ENCODE measurements around the gene PTH2.
A peak's percentile ranks its signal among the peaks of the same experiment; 100 is the strongest.

The PTH2 gene

DNA sequence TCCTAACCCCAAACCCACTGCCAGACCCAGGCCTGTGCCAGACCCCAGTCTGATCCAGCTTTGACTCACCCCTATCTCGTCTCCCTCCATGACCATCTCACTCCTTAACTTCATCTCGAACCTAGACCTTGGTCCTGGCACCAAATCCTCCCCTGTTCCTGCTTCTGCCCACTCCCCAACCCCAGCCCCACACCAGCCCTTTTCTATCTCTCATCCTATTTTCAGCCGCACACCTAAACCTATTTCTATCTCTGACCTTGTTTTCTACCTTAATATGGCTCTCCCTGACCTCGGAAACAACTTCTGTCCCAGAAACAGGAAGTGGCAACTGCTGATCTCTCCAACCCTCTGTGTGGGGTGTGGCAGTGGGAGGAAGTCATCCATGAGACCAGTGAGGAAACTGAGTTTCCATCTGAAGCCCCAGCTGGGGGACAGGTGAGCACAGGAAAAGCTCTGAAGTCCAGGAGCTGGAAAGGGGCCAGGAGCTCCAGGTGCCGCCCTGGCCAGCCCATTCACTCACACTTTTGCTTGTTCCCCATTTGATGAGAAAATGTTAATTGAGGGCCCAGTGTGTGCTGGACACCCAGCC lies 13.7 kb downstream of the PTH2 start:
- DNase-seq, result no peak

DNA sequence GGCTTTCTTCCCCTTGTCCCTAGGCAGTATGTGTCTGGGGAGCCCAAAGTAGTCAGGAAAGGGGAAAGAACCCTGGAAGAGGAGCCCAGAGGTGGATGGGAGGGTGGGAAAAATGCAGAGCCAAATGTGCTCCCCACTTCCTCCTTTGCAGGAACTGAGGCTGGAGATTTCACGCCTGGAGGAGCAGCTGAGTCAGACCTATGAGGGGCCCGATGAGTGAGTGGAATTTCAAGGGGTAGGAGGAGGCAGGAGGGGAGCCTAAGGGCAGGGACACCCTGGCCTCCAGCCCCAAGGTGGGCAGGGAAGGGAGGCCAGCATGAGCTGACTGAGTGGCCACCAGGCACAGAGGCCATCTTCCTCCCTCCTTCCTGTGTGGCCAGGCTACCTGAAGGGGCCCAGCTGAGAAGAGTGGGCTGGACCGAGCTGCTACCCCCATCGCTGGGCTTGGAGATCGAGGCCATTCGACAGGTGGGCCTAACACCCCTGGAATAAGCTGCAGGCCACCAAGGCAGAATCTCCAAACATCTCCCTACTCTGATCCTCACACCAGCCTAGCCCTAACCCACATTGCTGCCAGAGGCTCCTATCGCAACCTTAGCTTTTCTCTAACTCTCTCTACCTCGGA lies 14.3 kb downstream of the PTH2 start:
- no peak for DNase-seq

DNA sequence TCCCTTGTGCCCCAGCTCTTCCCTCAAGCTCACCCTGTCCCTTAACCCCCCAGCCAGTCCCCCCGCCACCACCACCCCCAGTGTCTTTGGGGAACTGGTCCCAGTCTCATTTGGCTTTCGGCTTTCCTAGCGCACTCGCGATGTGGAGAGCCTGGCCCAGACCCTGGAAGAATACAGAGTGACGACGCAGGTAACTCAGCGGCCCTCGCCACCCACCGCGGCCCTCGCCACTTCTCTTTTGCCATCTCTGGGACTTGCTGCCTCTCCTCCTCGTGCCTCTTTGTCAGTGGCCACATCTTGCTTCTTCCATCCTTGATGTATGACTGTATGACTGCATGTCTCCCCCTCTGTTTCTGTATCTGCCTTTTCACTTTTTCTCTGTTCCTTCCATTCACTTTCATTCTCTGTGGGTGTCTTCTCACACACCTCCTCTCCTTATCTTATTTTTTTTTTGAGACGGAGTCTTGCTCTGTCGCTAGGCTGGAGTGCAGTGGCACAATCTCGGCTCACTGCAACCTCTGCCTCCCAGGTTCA lies 15.7 kb downstream of the PTH2 start:
- no peak for DNase-seq

DNA sequence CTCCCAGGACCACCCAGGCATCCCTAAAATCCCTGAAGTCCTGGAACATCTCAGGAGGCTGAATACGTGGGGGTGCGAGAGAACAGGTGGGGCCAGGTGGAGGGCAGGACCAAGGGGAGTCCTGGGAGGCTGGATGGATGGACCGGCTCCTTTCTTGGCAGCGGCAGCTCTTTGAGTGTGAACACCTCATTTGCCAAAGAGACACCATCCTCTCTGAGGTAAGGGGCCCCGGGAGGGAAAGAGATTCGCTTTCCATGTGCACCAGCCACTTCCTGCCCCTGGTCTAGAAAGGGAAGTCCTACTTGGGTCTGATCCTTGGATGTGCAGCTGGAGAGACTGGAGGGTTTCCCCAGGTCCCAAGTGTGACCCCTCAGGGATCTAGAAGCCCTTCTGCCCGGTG lies 16.2 kb downstream of the PTH2 start:
- DNase-seq, result no peak

DNA sequence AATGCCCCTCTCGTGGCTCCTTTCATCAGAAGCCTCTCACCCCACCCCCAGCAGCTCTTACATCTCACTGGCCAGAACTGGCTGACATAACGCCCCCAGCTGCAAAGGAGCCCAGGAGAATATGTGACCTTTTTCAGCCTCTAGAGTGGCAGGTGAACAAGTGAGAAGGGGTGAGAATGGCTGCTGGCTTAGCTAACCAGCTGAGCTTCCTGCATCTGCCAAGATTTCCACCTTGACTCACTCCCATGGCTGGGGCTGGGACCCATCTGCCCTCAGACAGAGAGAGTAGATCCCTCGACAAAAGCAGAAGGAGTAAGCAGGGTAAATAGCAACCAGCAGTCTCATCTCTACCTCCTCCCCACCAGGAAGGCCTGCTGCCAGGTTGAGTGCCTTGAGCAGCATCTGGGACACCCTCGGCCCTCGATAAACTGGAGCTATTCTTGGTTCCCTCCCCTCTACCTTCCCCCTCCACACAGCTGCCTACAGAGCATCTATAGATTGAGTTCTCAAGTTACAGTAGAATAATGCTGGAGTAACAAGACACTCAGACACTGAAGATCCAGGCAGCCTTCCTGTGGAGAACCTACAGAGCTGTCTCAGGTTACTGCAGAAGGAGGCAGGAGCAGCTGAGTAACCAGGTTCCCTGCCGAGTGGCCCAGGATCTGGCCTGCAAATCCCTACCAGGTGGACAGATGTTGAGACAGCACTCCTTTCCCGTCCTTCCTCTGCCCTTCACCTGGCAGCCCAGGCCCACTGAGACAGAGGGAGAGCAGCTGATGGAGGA lies 19.6 kb downstream of the PTH2 start:
- DNase-seq, result peak; percentile 49 to 75

DNA sequence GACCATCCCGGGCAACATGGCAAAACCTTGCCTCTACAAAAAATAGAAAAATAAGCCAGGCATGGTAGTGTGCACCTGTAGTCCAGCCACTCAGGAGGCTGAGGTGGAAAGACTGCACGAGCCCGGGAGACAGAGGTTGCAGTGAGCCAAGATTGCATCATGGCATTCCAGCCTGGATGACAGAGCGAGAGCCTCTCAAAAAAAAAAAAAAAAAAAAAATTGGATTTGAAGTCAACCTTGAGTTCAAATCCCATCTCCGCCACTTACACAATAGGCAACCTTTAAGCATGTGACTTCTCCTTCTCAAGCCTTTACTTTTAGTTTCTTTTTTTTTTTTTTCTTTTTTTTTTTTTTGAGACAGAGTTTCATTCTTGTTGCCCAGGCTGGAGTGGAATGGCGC lies 23.2 kb downstream of the PTH2 start:
- no peak for DNase-seq

DNA sequence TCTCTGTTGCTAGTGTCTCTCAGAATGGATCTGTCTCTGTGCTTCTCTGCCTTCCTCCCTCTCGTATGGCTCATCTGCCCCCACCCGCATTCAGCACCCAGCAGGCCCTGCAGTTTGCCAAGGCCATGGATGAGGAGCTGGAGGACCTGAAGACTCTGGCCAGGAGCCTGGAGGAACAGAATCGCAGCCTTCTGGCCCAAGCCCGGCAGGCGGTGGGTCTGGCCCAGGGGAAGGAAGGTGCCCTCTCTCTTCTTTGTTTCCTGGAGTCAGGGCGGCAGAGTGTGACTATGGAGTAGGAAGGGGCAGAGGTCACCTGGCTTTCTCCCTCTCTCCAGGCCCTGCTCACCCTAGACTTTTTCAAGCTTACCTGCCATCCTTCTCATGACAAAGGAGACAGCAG lies 24.3 kb downstream of the PTH2 start:
- DNase-seq, result no peak

DNA sequence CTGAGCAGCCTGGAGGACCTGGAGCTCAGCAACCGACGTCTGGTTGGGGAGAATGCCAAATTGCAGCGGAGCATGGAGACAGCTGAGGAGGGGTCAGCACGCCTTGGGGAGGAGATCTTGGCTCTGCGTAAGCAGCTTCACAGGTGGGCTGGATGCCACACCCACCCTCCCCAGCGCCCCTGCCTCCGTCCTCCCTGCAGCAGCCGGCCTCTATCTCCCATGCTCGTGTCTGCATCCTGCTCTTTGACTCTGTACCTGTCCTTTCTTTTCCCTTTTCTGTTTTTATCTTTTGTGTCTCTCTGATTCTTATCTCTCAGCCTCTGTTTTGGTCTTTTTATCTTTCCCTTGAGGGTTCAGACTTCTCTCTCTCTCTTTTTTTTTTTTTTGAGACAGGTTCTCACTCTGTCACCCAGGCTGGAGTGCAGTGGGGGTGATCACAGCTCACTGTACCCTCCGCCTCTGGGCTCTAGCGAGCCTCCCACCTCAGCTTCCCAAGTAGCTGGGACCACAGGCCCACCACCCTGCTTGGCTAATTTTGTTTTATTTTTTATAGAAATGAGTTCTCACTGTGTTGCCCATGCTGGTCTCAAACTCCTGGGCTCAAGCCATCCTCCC lies 25.1 kb downstream of the PTH2 start:
- DNase-seq, result no peak

DNA sequence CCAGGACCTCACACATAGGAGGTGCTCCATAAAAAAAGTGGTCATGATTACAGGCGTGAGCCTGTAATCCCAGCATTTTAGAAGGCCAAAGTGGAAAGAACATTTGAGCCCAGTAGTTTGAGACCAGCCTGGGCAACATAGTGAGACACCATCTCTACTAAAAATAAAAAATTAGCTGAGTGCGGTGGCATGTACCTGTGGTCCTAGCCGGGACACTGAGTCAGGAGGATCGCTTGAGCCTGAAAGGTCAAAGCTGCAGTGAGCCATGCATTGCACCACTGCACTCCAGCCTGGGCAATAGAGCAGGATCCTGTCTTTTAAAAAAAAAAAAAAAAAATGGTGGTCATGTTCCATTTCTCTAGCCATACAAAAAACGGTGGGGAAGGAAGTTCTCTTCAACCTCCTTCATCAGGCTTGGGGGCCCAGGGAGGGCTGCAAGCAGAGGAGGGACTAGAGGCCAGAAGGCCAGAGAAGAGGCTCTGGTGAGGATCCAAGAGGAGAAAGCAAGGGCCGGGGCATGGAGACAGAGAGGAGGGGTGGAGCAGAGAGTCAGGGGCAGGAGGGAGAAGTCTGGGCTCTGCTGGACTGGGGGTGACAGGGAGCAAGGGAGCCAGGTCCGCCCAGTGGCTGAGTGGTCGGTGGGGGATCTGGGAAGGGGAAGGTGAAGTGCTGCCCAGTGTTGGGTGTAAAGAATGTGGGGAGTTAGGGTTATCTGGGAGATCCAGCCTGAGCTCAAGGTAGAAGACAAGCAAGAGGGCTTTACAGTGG lies 26.3 kb downstream of the PTH2 start:
- DNase-seq, result no peak

DNA sequence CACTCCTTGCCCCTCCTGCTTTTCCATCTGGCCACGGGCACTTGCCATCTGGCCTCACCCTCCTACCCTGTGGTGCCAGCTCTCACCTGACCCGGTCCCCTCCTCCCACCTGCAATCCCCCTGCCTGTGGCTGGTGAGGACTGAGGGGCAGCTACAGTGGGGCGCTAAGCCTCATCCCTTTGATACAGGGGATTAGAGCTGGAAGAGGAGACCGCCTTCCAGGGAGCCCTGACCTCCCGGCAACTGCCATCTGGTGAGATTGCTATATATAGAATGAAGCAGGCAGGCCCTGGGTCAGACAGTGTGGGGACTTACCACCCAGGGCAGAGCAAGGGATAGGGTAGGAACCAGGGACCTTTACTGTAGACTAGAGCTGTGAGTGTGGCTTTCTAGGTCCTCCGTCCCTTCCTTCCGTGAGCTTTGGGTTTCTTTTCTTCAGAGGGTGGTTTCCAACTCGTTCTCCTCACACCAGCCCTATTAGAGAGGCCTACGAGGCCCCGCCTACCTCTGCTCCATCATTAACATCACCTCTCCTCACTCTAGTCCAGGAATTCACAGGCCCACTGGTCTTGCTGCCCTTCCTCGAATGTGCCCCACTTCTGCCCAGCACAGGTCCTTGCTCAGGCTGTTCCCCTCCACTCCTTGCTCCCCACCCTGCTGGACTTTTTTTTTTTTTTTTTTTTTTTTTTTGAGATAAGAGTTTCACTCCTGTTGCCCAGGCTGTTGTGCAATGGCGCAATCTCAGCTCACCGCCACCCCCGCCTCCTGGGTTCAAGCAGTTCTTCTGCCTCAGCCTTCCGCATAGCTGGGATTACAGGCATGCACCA lies 27.4 kb downstream of the PTH2 start:
- DNase-seq, result no peak

DNA sequence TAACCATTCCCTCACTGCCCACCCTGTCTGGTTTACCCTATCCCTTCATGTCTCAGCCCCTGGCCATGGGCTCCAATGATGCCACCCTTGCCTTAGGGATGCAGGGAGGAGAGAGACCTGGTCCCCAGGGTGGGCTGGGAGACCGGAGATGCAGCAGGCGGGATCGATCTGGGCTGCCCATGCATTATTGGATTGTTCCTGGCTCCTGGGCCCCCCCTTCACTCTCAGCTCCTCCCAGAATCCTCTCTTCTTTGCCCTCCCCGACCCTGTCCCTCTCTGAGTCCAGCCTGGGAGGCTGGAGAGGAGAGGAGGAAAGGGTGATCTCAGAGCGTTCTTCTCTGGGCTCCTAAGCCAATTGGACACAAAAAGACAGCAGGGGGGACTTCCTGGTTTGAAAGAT lies 29.4 kb downstream of the PTH2 start:
- DNase-seq, result no peak

DNA sequence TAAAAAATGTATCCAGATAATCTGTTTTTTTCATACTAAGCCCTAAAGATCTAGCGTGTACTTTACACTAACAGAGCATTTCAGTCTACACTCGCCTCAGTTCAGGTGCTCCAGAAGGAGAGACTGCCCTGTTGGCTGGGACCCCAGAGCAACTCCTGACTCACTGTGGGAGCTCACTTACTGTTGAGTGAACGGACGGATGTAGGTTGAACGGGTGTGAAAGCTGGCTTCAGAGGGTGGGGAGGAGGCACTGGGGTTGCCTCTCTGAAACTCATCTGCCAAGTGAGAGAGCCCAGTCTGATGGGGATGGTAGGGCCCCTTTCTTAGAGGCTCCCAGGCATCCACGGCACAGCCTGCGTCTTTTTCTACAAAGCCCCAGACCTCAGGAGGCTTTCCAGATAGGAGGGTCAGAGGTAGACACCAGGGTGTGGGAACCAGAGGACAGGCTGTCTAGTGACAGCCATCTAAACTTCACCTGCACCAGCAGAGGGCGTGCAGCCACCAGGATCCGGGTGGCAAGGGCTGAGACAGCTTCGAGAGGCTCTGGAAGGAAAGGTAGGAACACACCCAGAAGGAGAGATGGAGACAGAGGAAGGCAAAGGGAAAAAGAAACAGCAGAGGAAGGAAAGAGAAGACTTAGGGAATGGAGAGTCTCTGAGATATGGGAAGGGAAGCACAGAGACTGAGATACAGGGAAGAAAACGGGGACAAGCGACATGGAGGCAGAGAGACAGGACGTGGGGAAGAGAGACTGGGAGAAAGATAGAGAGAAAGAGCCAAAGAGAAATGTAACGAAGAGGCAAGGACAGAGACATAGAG lies 31.5 kb downstream of the PTH2 start:
- peak; percentile 66 to 76 for DNase-seq

DNA sequence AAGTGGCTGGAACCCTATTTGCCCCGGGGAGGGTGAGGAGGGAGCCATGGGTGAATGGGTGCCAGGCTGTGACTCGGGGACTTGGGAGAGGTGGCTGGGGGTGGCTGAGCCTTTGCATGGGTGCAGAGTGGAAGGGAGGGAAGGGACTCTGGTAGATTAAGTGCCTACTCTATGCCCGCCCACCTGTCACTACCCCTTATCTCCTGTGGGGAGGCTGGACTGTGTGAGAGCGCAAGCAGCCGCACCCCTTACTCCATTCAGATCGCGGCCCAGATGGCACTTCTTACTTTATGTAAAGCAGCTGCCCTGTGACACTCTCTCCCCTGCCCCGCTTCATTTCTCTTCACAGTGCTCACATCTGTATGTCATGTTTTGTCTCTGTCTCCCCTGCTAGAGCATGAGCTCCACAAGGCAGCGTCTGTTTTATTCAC lies 32.3 kb downstream of the PTH2 start:
- DNase-seq, result no peak

DNA sequence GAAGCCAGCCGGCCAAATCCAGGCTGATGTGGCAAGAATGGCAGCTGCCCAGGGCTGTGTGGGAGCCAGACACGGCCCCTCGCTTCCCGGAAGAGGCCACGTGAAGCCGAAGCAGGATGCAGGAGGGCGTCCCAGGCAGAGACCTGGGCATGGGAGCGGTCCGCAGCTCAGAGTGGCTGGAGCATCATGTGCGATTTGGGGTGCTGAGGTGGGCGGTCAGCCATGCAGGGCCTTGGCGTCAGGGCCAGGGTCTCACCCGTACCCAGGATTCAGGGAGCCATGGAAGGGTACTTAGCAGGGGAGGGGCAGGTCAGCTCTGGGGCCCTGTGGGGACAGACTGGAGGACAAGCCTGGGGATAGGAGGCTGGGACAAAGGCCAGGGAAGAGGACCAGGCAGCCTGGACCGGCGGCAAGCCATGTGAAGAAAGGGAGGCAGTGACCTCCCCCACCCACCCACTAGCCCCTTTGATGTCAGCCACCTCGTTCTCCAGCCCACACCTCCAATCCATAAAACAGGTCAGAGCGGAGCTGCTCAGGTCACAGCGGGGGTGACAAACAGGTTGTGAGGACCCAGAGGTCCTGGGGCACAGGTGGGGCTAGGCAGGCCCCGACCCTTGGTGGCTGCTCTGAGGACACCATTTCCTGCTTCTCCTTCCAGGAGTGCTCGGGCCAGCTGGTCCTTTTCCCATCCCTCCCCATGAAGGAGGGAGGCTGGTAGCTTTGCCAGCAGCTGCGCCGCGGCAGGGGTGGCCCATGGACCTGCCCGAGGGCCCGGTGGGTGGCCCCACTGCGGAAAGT lies 32.9 kb downstream of the PTH2 start:
- DNase-seq, result no peak

DNA sequence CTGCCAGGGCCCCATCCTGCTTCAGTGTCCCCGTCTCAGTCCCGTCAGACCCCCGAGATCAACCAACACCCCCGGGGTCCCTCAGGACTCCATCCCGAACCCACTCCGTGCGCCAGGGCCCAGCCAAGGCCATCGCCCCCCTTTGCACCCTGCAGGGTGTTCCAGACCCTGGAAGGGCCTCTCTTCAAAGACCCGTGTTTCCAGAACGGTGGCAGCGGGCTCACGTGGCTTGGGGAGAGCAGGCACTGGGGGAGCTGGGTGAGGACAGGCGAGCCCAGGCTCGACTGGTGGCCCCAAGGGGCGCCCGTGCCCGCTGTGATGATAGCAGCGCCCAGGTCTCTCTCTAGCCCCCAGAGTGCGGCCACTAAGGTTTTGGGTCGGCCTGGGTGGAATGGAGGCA lies 33.8 kb downstream of the PTH2 start:
- no peak for DNase-seq

DNA sequence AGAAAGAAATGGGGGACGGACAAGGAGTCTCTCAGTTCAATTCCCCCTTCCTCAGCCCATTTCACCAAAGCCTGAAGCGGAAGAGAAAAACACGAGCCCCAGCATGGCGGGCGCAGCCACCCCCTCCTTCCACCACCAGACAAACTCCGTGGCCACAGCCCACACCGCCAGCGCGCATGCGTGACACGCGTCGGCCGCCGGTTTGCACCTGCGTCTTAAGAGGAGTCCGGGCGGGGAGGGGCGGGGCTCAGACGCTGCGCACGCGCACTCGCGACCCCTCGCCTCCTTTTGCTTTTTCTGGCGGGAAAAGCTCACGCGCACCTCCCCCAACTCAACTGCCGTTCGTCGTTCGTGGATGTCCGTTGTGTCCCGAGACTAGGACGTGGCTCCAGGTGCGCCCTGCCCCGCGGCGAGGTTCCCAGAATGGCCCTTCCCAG lies 35.3 kb downstream of the PTH2 start, which contains the start of gene KASH5:
Gene KASH5 (plus strand): TSS at position 314 of the 437 bp plus-strand sequence. CDS start 2,635 bp downstream, outside the sequence.
- DNase-seq, result peak; percentile 60 to 62

DNA sequence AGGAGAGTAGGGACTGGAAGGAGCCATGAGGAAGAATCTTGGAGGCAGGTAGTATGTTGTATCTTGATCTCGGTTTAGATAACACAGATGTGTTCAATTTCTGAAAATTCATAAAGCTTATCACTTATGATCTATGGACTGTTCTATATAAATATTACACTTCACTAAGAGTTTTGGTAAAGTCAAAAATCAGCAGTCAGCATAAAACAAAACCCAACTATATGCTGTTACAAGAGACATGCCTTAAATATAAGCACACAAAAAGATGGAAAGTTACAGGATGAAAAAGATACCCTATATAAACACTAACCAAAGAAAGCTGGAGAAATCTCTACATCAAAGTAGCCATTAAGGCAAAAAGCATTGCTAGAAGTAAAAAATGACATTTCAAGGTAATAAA lies 39.6 kb downstream of the PTH2 start:
- no peak for DNase-seq

DNA sequence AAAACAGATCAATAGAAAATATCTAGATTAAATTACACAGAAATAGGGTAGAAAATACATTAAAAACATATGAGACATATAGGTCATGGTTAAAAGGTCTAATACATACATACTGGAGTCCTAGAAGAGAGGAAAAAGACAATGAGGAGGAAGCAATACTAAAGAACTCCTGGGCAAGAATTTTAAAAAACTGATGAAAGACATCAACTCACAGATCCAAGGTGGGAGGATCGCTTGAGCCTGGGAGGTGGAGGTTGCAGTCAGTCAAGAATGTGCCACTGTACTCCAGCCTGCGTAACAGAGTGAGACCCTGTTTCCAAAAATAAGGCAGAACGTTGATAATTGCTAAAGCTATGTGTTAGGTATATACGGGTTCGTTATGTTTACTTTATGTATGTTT lies 40.6 kb downstream of the PTH2 start:
- DNase-seq, result no peak

DNA sequence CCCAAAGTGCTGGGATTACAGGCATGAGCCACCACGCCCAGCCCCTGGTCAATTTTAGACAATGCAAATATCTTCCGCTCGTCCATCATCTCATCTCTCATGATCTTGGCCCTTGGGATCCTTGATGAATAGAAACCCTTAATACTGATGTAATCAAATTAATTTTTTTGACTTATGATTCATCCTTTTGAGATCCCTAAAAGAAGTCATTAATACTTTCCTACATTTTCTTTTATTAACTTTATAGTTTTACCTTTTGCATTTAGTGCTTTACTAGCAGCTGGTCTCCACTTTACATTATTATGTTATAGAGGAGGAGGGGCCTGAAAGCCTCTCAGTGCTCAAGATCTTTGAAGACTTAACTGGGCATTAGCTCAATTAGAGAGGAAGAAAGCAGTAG lies 42.9 kb downstream of the PTH2 start:
- no peak for DNase-seq

DNA sequence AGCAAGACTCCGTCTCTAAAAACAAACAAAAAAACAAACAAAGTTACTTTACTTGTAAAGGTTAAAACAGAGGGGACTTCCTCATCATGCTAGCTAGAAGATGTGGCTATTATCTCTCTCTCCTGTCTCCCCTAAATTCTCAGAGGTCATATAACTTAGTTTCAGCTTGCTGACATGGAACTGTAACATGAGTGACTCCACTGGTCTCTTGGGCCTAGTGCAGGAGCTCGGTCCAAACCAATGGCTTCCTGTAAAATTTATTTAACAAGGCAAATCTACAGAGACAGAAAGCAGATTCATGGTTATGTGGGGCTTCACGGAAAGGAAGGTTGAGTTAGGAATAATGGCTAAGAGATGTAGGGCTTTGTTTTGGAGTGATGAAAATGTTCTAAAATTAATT lies 44.7 kb downstream of the PTH2 start:
- DNase-seq, result no peak
